Measurements from ENCODE around the gene TMEM147.

The TMEM147 gene

GRCh38 chr19:35521124-35521743 lies 24.2 kb upstream of the TMEM147 start:
- no peaks in the 10 kb centered on the region; a peak in 1 of 3 replicates for H3K36me3 ChIP-seq (ENCODE audit: control insufficient read depth in 2 of 2, insufficient read depth in 1 of 2, low read length in 2 of 2)
- H3K9me3 ChIP-seq (ENCODE audit: control insufficient read depth, insufficient read depth, low read depth, low read length), result no peaks in the 10 kb centered on the region
- ChIA-PET POLR2A (no interaction called here), CTCF (interaction anchor here (0.9 to 6.6 kb wide), 5 partner anchors 12 to 70 kb away, joined by 3 to 86 read pairs (median 3); no protein-coding TSS in a partner anchor)
- H3K4me1 ChIP-seq (ENCODE audit: control insufficient read depth, insufficient read depth, low read length), result 0 out of 2 replicates have a peak, but pooled peaks cover 3% of the 10 kb centered on the region
- TF ChIP-seq SCRT2 (tag by site-specific recombination; IDR thresholded peaks at IDR 0.05) (peak; percentile 71), ZNF202 (tag by site-specific recombination; IDR thresholded peaks at IDR 0.05; ENCODE audit: borderline replicate concordance) (no peak), ZSCAN5A (tag by site-specific recombination; IDR thresholded peaks at IDR 0.05) (no peak), ZBTB8A (tag by site-specific recombination; IDR thresholded peaks at IDR 0.05) (no peak), ZNF37A (tag by site-specific recombination; IDR thresholded peaks at IDR 0.05) (no peak), ZNF394 (tag by site-specific recombination; IDR thresholded peaks at IDR 0.05; ENCODE audit: borderline replicate concordance) (no peak), ZNF335 (tag by site-specific recombination; conservative IDR thresholded peaks at IDR 0.05) (no peak), GLIS1 (tag by site-specific recombination; IDR thresholded peaks at IDR 0.05) (0 out of 2 replicates have a peak, but pooled peaks have one; percentile 8)
- no peak overlapping the region for H3K27ac ChIP-seq (ENCODE audit: extremely low read depth, low read depth, low read length)
- no peak overlapping the region for H3K4me3 ChIP-seq (ENCODE audit: low read depth, low read length)

GRCh38 chr19:35522745-35523327 lies 22.6 kb upstream of the TMEM147 start:
- ChIA-PET POLR2A (no interaction called here), CTCF (interaction anchor here (0.7 to 6.6 kb wide), 3 partner anchors 13 to 235 kb away, joined by 4 to 86 read pairs (median 4); no protein-coding TSS in a partner anchor)

More at GRCh38 chr19:35522745-35523327, 22.6 kb upstream of the TMEM147 start:
- Histone ChIP-seq H3K27ac (ENCODE audit: extremely low read depth, low read depth, low read length) (no peak overlapping the region), H3K4me3 (ENCODE audit: low read depth, low read length) (no peak overlapping the region), H3K36me3 (ENCODE audit: control insufficient read depth in 2 of 2, insufficient read depth in 1 of 2, low read length in 2 of 2) (no peaks in the 10 kb centered on the region; a peak in 1 of 3 replicates), H3K4me1 (ENCODE audit: control insufficient read depth, insufficient read depth, low read length) (0 out of 2 replicates have a peak, but pooled peaks cover 3% of the 10 kb centered on the region), H3K9me3 (ENCODE audit: control insufficient read depth, insufficient read depth, low read depth, low read length) (no peaks in the 10 kb centered on the region)
- TF ChIP-seq ATF2 (tag by site-specific recombination; IDR thresholded peaks at IDR 0.05; ENCODE audit: low read depth) (peak; percentile 35; the same call in 1 of the 2 replicates), KLF16 (tag by site-specific recombination; IDR thresholded peaks at IDR 0.05) (no peak), ZFP69B (tag by site-specific recombination; IDR thresholded peaks at IDR 0.05) (no peak), ZBTB6 (tag by site-specific recombination; IDR thresholded peaks at IDR 0.05) (no peak), KLF1 (tag by site-specific recombination; IDR thresholded peaks at IDR 0.05) (no peak), ZNF571 (tag by site-specific recombination; IDR thresholded peaks at IDR 0.05) (no peak), ZNF404 (tag by site-specific recombination; IDR thresholded peaks at IDR 0.05) (no peak), ZFHX2 (tag by site-specific recombination; conservative IDR thresholded peaks at IDR 0.05) (0 out of 2 replicates have a peak, but pooled peaks have one; percentile 7), PRDM10 (tag by site-specific recombination; IDR thresholded peaks at IDR 0.05) (peak; percentile 47; the same call in 1 of the 2 replicates), ZBTB48 (tag by site-specific recombination; IDR thresholded peaks at IDR 0.05) (no peak), ZNF549 (tag by site-specific recombination; IDR thresholded peaks at IDR 0.05) (no peak)

Measured in HEK293 (cell line).